IPS DF 6.9 (cell line): Measurements from ENCODE around the gene LHX3.

Experiments used
- DNase-seq: peaks from one replicate; pipeline ENCODE4 v3.0.0-alpha.2; 2013; ENCODE audit warnings: low read depth, low spot score
- H3K27ac ChIP-seq: one replicate; pipeline ENCODE4 v1.5.1; 2013; ENCODE audit warnings: low read length, control low read depth
- H3K27me3 ChIP-seq: 2 replicates; pipeline ENCODE4 v1.6.1; 2013; ENCODE audit warnings: mild to moderate bottlenecking, low read length; ENCODE audit not compliant: control insufficient read depth, insufficient read depth
- H3K36me3 ChIP-seq: 2 replicates; pipeline ENCODE4 v1.6.1; 2013; ENCODE audit warnings: low read length; ENCODE audit not compliant: control insufficient read depth, insufficient read depth
- H3K4me1 ChIP-seq: 2 replicates; pipeline ENCODE4 v1.6.1; 2013; ENCODE audit warnings: low read length; ENCODE audit not compliant: control insufficient read depth, insufficient read depth
- H3K4me3 ChIP-seq: 2 replicates; pipeline ENCODE4 v1.5.1; 2013; ENCODE audit warnings: mild to moderate bottlenecking, low read length
- H3K9me3 ChIP-seq: 2 replicates; pipeline ENCODE4 v1.6.1; 2013; ENCODE audit warnings: low read length, inconsistent platforms; ENCODE audit not compliant: control insufficient read depth, insufficient read depth
- WGBS: extraction: QIAGEN DNeasy Blood & Tissue Kit; methylation state at CpG from one replicate; pipeline ENCODE4 v1.1.7; 2013; ENCODE audit warnings: mixed read lengths, missing lambda C conversion rate; ENCODE audit not compliant: insufficient read length, insufficient coverage; 5-methylcytosine and 5-hydroxymethylcytosine counted together

Gene LHX3

DNA sequence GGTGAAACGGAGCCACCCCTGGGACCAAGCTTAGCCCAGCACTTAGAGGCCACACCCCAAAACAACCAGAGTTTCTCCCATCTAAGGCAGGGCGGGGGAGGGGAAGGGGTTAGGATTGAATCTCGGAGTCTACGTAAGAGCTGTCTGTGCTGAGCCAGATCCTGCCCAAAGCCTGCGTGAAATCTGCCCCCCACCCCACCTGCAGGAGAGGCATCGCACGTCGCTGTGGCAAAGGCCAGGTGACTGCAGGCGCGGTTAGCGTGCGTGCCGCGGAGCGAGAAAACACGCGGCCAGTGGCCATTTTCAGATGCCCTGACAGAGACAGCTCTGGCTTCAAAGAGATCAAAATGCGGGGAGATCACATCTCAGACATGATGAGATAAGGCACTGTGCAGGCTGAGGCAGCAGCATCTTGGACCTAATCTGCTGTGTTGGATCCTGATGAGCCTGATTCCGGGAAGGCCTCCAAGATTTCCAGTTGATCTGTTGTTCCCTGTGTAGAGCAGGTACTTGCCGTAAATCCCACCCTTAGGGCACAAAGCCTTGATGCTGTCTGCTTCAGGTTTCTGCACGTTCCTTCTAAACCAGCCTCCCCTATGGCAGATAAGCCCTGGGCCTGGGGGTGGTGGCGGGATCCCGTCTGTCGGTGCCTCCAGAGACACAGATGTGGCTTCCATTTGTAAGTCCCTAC, 43.2 kb upstream of the LHX3 start:
- no peak overlapping the region for H3K27ac ChIP-seq
- no peak for DNase-seq
- H3K27me3 ChIP-seq = no peaks in the 10 kb centered on the region
- H3K9me3 ChIP-seq = no peaks in the 10 kb centered on the region
- peaks cover 12% of the 10 kb centered on the region for H3K4me1 ChIP-seq
- no peak overlapping the region for H3K4me3 ChIP-seq
- no CpG with 5 or more reads among the region's 24 CpGs for WGBS
- no peaks in the 10 kb centered on the region for H3K36me3 ChIP-seq

- H3K27ac ChIP-seq = no peak overlapping the region
- peaks cover 12% of the 10 kb centered on the region for H3K4me1 ChIP-seq
- no CpG with 5 or more reads among the region's 9 CpGs for WGBS
- H3K36me3 ChIP-seq = no peaks in the 10 kb centered on the region
- H3K4me3 ChIP-seq = no peak overlapping the region
- no peaks in the 10 kb centered on the region for H3K9me3 ChIP-seq
- no peak for DNase-seq
- no peaks in the 10 kb centered on the region for H3K27me3 ChIP-seq
Observed at GRCh38 chr9:136247551-136247916, 42.6 kb upstream of the LHX3 start.

DNA sequence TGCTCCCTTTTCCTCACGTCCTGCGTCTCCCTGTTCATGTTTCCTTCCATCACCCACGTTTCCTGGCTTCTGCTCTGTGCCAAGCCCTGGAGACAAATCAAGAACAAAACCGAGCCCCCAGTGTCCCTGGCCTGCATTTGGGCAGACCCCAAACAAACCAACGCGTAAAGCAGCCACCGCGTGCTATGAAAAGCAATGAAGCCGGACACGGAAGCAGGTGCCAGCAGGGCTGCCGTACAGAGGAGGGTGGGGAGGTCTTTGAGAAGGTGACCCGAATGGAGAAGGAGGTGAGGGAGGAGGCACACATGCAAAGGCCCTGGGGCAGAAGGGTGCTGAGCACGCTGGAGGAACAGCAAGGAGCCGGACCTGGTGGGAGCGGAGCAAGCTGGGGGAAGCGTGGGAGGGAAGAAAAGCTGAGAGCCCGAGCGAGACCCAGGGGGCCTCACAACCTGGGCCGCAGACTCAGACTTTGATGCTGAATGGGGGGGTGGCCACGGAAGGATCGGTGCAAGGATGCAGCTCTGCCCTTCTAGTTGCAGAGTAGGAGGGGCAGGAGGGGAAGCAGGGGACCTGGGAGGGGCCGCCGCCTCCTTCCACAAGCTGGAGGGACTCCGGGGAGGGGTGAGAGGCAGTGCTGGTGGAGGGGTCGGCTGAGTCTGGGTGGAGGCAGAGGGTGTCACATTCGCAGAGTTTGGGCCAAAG, 42.1 kb upstream of the LHX3 start:
- no peaks in the 10 kb centered on the region for H3K27me3 ChIP-seq
- no CpG with 5 or more reads among the region's 26 CpGs for WGBS
- H3K4me1 ChIP-seq = peaks cover 12% of the 10 kb centered on the region
- no peak overlapping the region for H3K4me3 ChIP-seq
- no peak overlapping the region for H3K27ac ChIP-seq
- no peaks in the 10 kb centered on the region for H3K36me3 ChIP-seq
- no peak for DNase-seq
- H3K9me3 ChIP-seq = no peaks in the 10 kb centered on the region

GRCh38 chr9:136245219-136246150, 40.6 kb upstream of the LHX3 start, which contains the start of gene QSOX2:
QSOX2 (minus strand) TSS chr9:136245812; CDS start chr9:136245803, 9 bp downstream.
- Histone ChIP-seq H3K4me1 (peaks cover 12% of the 10 kb centered on the region), H3K27ac (no peak within 1 kb of the TSS), H3K9me3 (no peaks in the 10 kb centered on the region), H3K4me3 (peak within 1 kb of the TSS; percentile 73), H3K36me3 (no peaks in the 10 kb centered on the region), H3K27me3 (no peaks in the 10 kb centered on the region)
- WGBS = no CpG with 5 or more reads among the region's 112 CpGs
- no peak for DNase-seq

- H3K4me1 ChIP-seq = peaks cover 12% of the 10 kb centered on the region
- H3K27ac ChIP-seq = no peak overlapping the region
- no CpG with 5 or more reads among the region's 6 CpGs for WGBS
Observed at GRCh38 chr9:136244969-136245218, 40.0 kb upstream of the LHX3 start.

DNA sequence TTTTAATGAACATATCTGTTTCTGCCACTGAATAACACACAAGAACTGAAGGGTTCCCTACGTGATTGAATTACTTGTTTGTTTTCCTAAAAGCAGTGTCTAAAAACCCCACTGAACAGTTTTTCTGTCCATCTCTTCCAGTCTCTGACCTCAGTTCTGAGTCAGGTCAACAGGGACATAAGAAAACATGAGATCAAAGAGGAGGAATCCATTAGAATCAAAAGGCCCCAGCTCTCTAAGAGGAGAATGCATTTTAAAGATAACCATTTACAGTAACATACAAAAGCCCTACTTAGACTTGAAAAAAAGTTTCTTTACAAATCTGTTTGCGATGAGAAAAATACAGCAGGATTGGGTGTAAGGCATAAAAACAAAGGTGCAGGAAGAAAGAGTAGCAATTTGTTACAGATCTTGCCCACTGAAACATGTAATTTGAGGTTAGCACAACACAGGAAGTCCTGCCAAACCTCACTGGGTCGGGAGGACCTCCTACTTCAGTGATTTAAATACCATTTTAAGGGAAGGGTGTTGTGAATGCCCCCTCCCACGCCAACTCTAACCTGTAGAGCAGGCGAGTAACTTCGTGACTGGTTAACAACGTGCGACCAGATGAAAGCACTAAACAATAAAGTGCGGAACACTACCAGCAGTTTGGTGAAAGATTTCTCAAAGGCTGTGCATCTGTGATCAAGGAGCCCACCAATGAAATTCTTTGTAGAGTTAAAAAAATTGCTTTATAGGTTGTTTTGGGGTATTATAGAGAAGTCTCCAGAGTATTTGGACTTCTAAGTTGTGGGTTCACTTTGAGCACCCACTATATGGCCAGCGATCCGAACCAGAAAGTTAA, 39.4 kb upstream of the LHX3 start:
- Histone ChIP-seq H3K9me3 (no peaks in the 10 kb centered on the region), H3K27me3 (no peaks in the 10 kb centered on the region), H3K4me3 (no peak overlapping the region; the same call in 1 of the 2 replicates), H3K27ac (no peak overlapping the region), H3K4me1 (peaks cover 12% of the 10 kb centered on the region), H3K36me3 (no peaks in the 10 kb centered on the region)
- WGBS = no CpG with 5 or more reads among the region's 11 CpGs
- no peak for DNase-seq

More at GRCh38 chr9:136244969-136245218, 40.0 kb upstream of the LHX3 start:
- no peaks in the 10 kb centered on the region for H3K9me3 ChIP-seq
- H3K27me3 ChIP-seq = no peaks in the 10 kb centered on the region
- DNase-seq = no peak
- no peaks in the 10 kb centered on the region for H3K36me3 ChIP-seq
- H3K4me3 ChIP-seq = peak overlapping the region; percentile 73; the same call in 1 of the 2 replicates

DNA sequence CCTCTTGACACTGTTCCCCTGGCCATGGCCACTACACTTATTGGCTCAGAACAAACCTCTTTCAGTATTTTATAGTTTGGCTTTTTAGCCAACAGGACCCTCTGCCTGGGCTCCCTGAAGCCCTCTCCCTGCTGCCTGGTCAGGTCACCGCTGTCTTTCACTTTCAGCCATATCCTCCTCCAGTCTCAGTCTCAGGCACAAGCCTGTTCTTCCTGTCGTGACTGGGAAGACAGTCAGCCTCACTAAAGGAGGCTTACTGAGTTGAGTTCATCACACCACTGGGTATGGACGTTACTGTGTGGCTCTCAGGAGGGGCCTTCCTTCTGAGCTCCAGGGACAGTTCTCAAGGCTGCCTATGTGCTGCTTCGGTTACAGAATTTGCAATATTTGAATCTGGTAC, 38.7 kb upstream of the LHX3 start:
- Histone ChIP-seq H3K36me3 (no peaks in the 10 kb centered on the region), H3K4me3 (no peak overlapping the region), H3K27me3 (no peaks in the 10 kb centered on the region), H3K27ac (no peak overlapping the region), H3K4me1 (peaks cover 12% of the 10 kb centered on the region), H3K9me3 (no peaks in the 10 kb centered on the region)
- no peak for DNase-seq
- no CpG with 5 or more reads among the region's 4 CpGs for WGBS

- no peaks in the 10 kb centered on the region for H3K27me3 ChIP-seq
- no peak overlapping the region for H3K4me3 ChIP-seq
- DNase-seq = no peak
- WGBS = no CpG with 5 or more reads among the region's 6 CpGs
- H3K9me3 ChIP-seq = no peaks in the 10 kb centered on the region
- H3K4me1 ChIP-seq = peaks cover 11% of the 10 kb centered on the region
- no peaks in the 10 kb centered on the region for H3K36me3 ChIP-seq
- no peak overlapping the region for H3K27ac ChIP-seq
Observed at GRCh38 chr9:136242918-136243525, 38.1 kb upstream of the LHX3 start.

- H3K4me3 ChIP-seq = no peak overlapping the region
- no CpG with 5 or more reads among the region's 8 CpGs for WGBS
- H3K36me3 ChIP-seq = no peaks in the 10 kb centered on the region
- no peaks in the 10 kb centered on the region for H3K9me3 ChIP-seq
- no peak overlapping the region for H3K27ac ChIP-seq
- DNase-seq = no peak
- peaks cover 4% of the 10 kb centered on the region for H3K4me1 ChIP-seq
- H3K27me3 ChIP-seq = no peaks in the 10 kb centered on the region
Observed at GRCh38 chr9:136242248-136242647, 37.3 kb upstream of the LHX3 start.
